Kidney (tissue), 14 donors: ENCODE data around the gene PACSIN1. TPM values are rescaled to one million over a fixed set of nuclear protein-coding genes. Genes with fewer than 3 reads are reported as not detected.

Source experiments
- DNase-seq, 5 donors: peaks; one replicate each; pipeline ENCODE4 v3.0.0-alpha.2; 2013 to 2020
- FAIRE-seq: peaks from 2 replicates; lab custom pipeline; 2012; peaks lifted over from hg19 to GRCh38; lab: Jason Lieb, UNC
- H3K27ac ChIP-seq, 2 donors: one replicate each; pipeline ENCODE4 v1.7.0; 2013; ENCODE audit warnings: low read depth in 2 of 2, low read length in 2 of 2, inconsistent platforms in 1 of 2
- H3K27me3 ChIP-seq: one replicate; pipeline ENCODE4 v1.7.1; 2013; ENCODE audit warnings: low read length, inconsistent platforms; ENCODE audit not compliant: control insufficient read depth, insufficient read depth
- H3K36me3 ChIP-seq, 3 donors: one replicate each; pipeline versions ENCODE4 v1.7.0 to v1.7.1; 2013; ENCODE audit warnings: low read length in 3 of 3, control low read depth in 1 of 3, inconsistent platforms in 1 of 3; ENCODE audit not compliant: insufficient read depth in 3 of 3, control insufficient read depth in 2 of 3
- H3K4me1 ChIP-seq, 3 donors: one replicate each; pipeline versions ENCODE4 v1.7.0 to v1.7.1; 2013; ENCODE audit warnings: low read length in 3 of 3, inconsistent platforms in 1 of 3, low read depth in 1 of 3; ENCODE audit not compliant: control insufficient read depth in 2 of 3, insufficient read depth in 2 of 3
- H3K4me3 ChIP-seq, 3 donors: one replicate each; pipeline versions ENCODE4 v1.7.0 to v1.8.1; 2013; ENCODE audit warnings: low read length in 3 of 3, control low read depth in 1 of 3, inconsistent platforms in 1 of 3
- H3K9ac ChIP-seq, 3 donors: one replicate each; pipeline versions ENCODE4 v1.7.0 to v1.7.1; 2013; ENCODE audit warnings: low read length in 3 of 3, control low read depth in 1 of 3, inconsistent platforms in 1 of 3
- H3K9me3 ChIP-seq, 3 donors: one replicate each; pipeline versions ENCODE4 v1.7.0 to v1.7.1; 2013; ENCODE audit warnings: low read length in 3 of 3, control low read depth in 1 of 3, inconsistent platforms in 1 of 3; ENCODE audit not compliant: control insufficient read depth in 2 of 3, insufficient read depth in 1 of 3
- CTCF ChIP-seq: IDR thresholded peaks from 3 replicates; pipeline ENCODE4 v1.5.1; 2012; ENCODE audit warnings: mild to moderate bottlenecking, moderate library complexity, borderline replicate concordance; ENCODE audit not compliant: insufficient read depth; ENCODE audit errors: extremely low read depth
- intact Hi-C: fragments of 100-400 bp; cut with DNase I; formaldehyde crosslinking; loops from one replicate; pipeline ENCODE4 v1.11.1; 2022
- polyA plus RNA-seq: library from polyadenylated mRNA; stranded (reverse); fragments of 350-450 nt; fragmentation: Illumina TruSeq; extraction: RNeasy Lipid Tissue Mini Kit (QIAGEN cat#74804); gene quantifications from one replicate; pipeline ENCODE4 v1.2.3, GENCODE V29; 2014; ENCODE audit warnings: low read depth, low replicate concordance; ENCODE audit not compliant: insufficient read depth
- total RNA-seq: library from RNA; stranded (reverse); fragmentation: NEBNext Ultra II Directional; extraction: Animal tissue kit (Norgen Biotek cat#: 25700); gene quantifications from one replicate; pipeline ENCODE4 v1.2.1, GENCODE V29; 2021
- donor health status: control.
- donor health status: control.
- donor health status: control.
- donor health status: control.
- donor health status: control.
- donor health status: DM: yes; HTN: yes; CAD: no.
- donor health status: Normal renal cell carcinoma (clear cell type).

The PACSIN1 gene
- total and polyA plus RNA-seq, 2 donors from 2014 or later: 1.7 to 4.1 TPM

- TF ChIP-seq CTCF: no peak
- Histone ChIP-seq H3K4me1 (no peaks in the 10 kb centered on the region), H3K9ac (no peak overlapping the region), H3K27me3 (no peaks in the 10 kb centered on the region), H3K36me3 (no peaks in the 10 kb centered on the region), H3K4me3 (no peak overlapping the region), H3K9me3 (no peaks in the 10 kb centered on the region), H3K27ac (no peak overlapping the region)
- FAIRE-seq: no peak
- DNase-seq: no peak
- intact Hi-C loops: no loop called here
These were observed 6.5 kb downstream of the PACSIN1 start for GRCh38 chr6:34472425-34472824.

GRCh38 chr6:34473967-34474366, 8.1 kb downstream of the PACSIN1 start:
- no peak for FAIRE-seq
- no peak for TF ChIP-seq CTCF
- Histone ChIP-seq H3K4me1 (no peaks in the 10 kb centered on the region), H3K9me3 (no peaks in the 10 kb centered on the region), H3K36me3 (no peaks in the 10 kb centered on the region), H3K4me3 (no peak overlapping the region), H3K27me3 (no peaks in the 10 kb centered on the region), H3K9ac (no peak overlapping the region), H3K27ac (no peak overlapping the region)
- intact Hi-C loops: no loop called here
- DNase-seq: no peak

GRCh38 chr6:34474754-34475153, 8.9 kb downstream of the PACSIN1 start:
- H3K36me3 ChIP-seq: no peaks in the 10 kb centered on the region
- H3K27ac ChIP-seq: no peak overlapping the region
- no peak for FAIRE-seq
- intact Hi-C loops: no loop called here
- H3K9ac ChIP-seq: no peak overlapping the region
- H3K4me3 ChIP-seq: no peak overlapping the region
- no peaks in the 10 kb centered on the region for H3K4me1 ChIP-seq
- no peak for DNase-seq
- H3K27me3 ChIP-seq: no peaks in the 10 kb centered on the region
- no peaks in the 10 kb centered on the region for H3K9me3 ChIP-seq
- TF ChIP-seq CTCF: no peak

GRCh38 chr6:34475238-34475682, 9.4 kb downstream of the PACSIN1 start:
- Histone ChIP-seq H3K9me3 (no peaks in the 10 kb centered on the region), H3K4me1 (no peaks in the 10 kb centered on the region), H3K36me3 (no peaks in the 10 kb centered on the region), H3K4me3 (no peak overlapping the region), H3K27me3 (no peaks in the 10 kb centered on the region), H3K9ac (no peak overlapping the region), H3K27ac (no peak overlapping the region)
- intact Hi-C loops: no loop called here
- TF ChIP-seq CTCF: no peak
- FAIRE-seq (no peak), DNase-seq (peak in 2 of 5 donors; percentile 40 to 41)
